ENCODE results near the gene ARAP3.
A peak's percentile ranks its signal among the peaks of the same experiment; 100 is the strongest.

ARAP3 gene

GRCh38 chr5:141668601-141669265 is 13.3 kb downstream of the ARAP3 start:
- DNase-seq (ENCODE audit: low read depth, low spot score), result no peak

GRCh38 chr5:141665995-141666940 is 15.8 kb downstream of the ARAP3 start:
- no peak for DNase-seq (ENCODE audit: low read depth, low spot score)

- peak; percentile 85 for DNase-seq (ENCODE audit: low read depth, low spot score)
These were observed 17.1 kb downstream of the ARAP3 start for GRCh38 chr5:141664733-141665461.

GRCh38 chr5:141663506-141663905 is 18.5 kb downstream of the ARAP3 start:
- no peak for DNase-seq (ENCODE audit: low read depth, low spot score)

GRCh38 chr5:141662028-141662427 is 20.0 kb downstream of the ARAP3 start:
- no peak for DNase-seq (ENCODE audit: low read depth, low spot score)

- DNase-seq (ENCODE audit: low read depth, low spot score), result peak; percentile 81
These were observed 24.0 kb downstream of the ARAP3 start for GRCh38 chr5:141657937-141658545.

GRCh38 chr5:141657404-141657803 is 24.6 kb downstream of the ARAP3 start:
- no peak for DNase-seq (ENCODE audit: low read depth, low spot score)

- no peak for DNase-seq (ENCODE audit: low read depth, low spot score)
These were observed 25.6 kb downstream of the ARAP3 start for GRCh38 chr5:141656396-141656795.

- no peak for DNase-seq (ENCODE audit: low read depth, low spot score)
These were observed 27.0 kb downstream of the ARAP3 start for GRCh38 chr5:141655020-141655419.

- DNase-seq (ENCODE audit: low read depth, low spot score), result peak; percentile 69
These were observed 27.7 kb downstream of the ARAP3 start for GRCh38 chr5:141654298-141654697.

GRCh38 chr5:141651728-141652105 is 30.3 kb downstream of the ARAP3 start:
- no peak for DNase-seq (ENCODE audit: low read depth, low spot score)

- peak; percentile 91 for DNase-seq (ENCODE audit: low read depth, low spot score)
These were observed 30.9 kb downstream of the ARAP3 start, which contains the start of gene FCHSD1 for GRCh38 chr5:141650851-141651727. Gene FCHSD1 (minus strand): TSS chr5:141651418. CDS start chr5:141651368, 50 bp downstream.

- no peak for DNase-seq (ENCODE audit: low read depth, low spot score)
These were observed 32.1 kb downstream of the ARAP3 start for GRCh38 chr5:141649972-141650371.

GRCh38 chr5:141649056-141649688 is 32.9 kb downstream of the ARAP3 start:
- no peak for DNase-seq (ENCODE audit: low read depth, low spot score)

GRCh38 chr5:141647851-141648250 is 34.2 kb downstream of the ARAP3 start:
- no peak for DNase-seq (ENCODE audit: low read depth, low spot score)

- no peak for DNase-seq (ENCODE audit: low read depth, low spot score)
These were observed 34.8 kb downstream of the ARAP3 start for GRCh38 chr5:141647242-141647641.

GRCh38 chr5:141646026-141646425 is 36.0 kb downstream of the ARAP3 start:
- DNase-seq (ENCODE audit: low read depth, low spot score), result no peak

GRCh38 chr5:141641634-141642267 is 40.3 kb downstream of the ARAP3 start:
- peak; percentile 83 for DNase-seq (ENCODE audit: low read depth, low spot score)

- no peak for DNase-seq (ENCODE audit: low read depth, low spot score)
These were observed 41.3 kb downstream of the ARAP3 start for GRCh38 chr5:141640698-141641097.

- no peak for DNase-seq (ENCODE audit: low read depth, low spot score)
These were observed 42.0 kb downstream of the ARAP3 start for GRCh38 chr5:141640051-141640415.

Data from astrocyte of the hippocampus (primary cell).